VCaP (cell line): Measurements from ENCODE around the gene EFCAB5.

Experiments
- H3K27ac ChIP-seq: fragments of 450-650 bp; 2 replicates; pipeline ENCODE4 v1.5.1; 2017
- CTCF ChIP-seq: fragments of 450-650 bp; conservative IDR thresholded peaks from 2 replicates; pipeline ENCODE4 v1.5.1; 2017; ENCODE audit warnings: mild to moderate bottlenecking, moderate library complexity

EFCAB5 gene

DNA sequence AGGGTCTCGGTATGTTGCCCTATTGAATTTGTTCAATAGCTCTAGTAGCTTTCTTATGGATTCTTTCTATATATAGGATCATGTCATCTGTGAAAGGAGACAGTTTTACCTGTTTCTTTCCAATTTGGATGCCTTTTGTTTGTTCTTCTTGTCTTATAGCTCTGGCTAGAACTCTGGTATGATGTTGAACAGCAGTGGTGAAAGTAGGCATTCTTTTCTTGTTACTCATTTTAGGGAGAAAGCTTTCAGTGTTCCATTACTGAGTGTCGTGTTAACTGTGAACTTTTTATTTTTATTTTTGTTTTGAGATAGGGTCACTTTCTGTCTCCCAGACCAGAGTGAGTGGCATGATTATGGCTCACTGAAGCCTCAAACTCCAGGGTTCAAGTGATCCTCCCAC, 21.2 kb downstream of the EFCAB5 start:
- H3K27ac ChIP-seq: no peak overlapping the region
- TF ChIP-seq CTCF: no peak

- no peak overlapping the region for H3K27ac ChIP-seq
- TF ChIP-seq CTCF: no peak
These were observed 26.8 kb downstream of the EFCAB5 start for GRCh38 chr17:29968271-29968670.

- no peak overlapping the region for H3K27ac ChIP-seq
These were observed 30.8 kb downstream of the EFCAB5 start for GRCh38 chr17:29972277-29972676.

DNA sequence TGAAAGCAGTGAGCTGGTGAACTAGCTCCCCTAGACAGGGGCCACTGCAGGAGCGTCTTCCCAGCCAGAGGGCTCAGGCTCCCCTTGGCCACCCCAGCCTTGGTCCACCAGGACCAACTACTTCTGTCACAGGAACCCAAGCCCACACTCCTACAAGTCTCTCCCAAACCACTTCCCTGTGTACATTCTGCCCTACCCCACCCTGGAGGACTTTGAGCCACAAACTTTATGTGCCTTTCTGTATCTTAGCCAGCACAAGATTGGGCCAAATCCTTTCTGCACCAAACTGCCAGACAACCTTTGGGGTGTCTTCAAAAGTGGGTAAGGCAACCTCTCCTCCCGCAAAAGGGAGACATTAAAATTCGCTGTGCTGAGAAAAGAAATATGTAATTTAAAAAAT, 31.6 kb downstream of the EFCAB5 start:
- H3K27ac ChIP-seq: no peak overlapping the region
- TF ChIP-seq CTCF: no peak

More at GRCh38 chr17:29972277-29972676, 30.8 kb downstream of the EFCAB5 start:
- no peak for TF ChIP-seq CTCF

GRCh38 chr17:29977836-29978235, 36.4 kb downstream of the EFCAB5 start:
- TF ChIP-seq CTCF: no peak
- no peak overlapping the region for H3K27ac ChIP-seq

DNA sequence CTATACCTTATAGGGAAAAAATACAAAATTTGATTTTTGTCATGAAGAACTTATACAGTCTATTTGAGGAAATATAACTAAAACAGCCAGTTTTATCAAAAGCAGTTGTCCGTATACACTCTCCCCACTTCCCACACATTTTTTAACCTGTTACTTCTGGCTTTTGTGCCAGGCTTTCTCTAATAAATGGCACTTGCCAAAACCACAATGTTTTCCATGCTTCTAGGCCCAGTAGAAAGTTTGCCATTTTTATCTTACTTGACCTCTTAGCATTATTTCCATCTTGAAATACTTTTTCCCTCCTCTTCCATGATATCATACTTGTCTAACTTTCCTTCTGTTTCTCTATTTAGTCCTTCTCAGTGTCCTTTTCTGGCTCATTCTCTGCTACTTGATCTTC, 38.8 kb downstream of the EFCAB5 start:
- no peak overlapping the region for H3K27ac ChIP-seq
- TF ChIP-seq CTCF: no peak

- no peak overlapping the region for H3K27ac ChIP-seq
- TF ChIP-seq CTCF: no peak
These were observed 41.7 kb downstream of the EFCAB5 start for GRCh38 chr17:29982991-29983653.
